HEK293 (cell line): ENCODE data around the gene ITPRIPL2.

Experiments used
- BCL11A ChIP-seq: fragments of 450-650 bp; formaldehyde crosslinking; IDR thresholded peaks from 2 replicates; pipeline ENCODE4 v1.5.1; 2016; ENCODE audit warnings: low read depth, missing biosample characterization, missing genetic modification characterization
- FEZF1 ChIP-seq: fragments of 450-650 bp; formaldehyde crosslinking; IDR thresholded peaks from 2 replicates; pipeline ENCODE4 v1.5.1; 2016; ENCODE audit warnings: missing biosample characterization, missing genetic modification characterization
- GLIS1 ChIP-seq: fragments of 450-650 bp; formaldehyde crosslinking; IDR thresholded peaks from 2 replicates; pipeline ENCODE4 v1.5.1; 2016; ENCODE audit warnings: missing biosample characterization, missing genetic modification characterization
- KLF10 ChIP-seq: fragments of 450-650 bp; IDR thresholded peaks from 2 replicates; pipeline ENCODE4 v1.5.1; 2018; ENCODE audit warnings: missing biosample characterization, mild to moderate bottlenecking, missing genetic modification characterization
- KLF16 ChIP-seq: fragments of 450-650 bp; formaldehyde crosslinking; IDR thresholded peaks from 2 replicates; pipeline ENCODE4 v1.5.1; 2017; ENCODE audit warnings: missing biosample characterization, missing genetic modification characterization
- KLF9 ChIP-seq: fragments of 450-650 bp; formaldehyde crosslinking; IDR thresholded peaks from 2 replicates; pipeline ENCODE4 v1.5.1; 2016; ENCODE audit warnings: missing biosample characterization, missing genetic modification characterization, low read depth
- MZF1 ChIP-seq: fragments of 450-650 bp; formaldehyde crosslinking; IDR thresholded peaks from 2 replicates; pipeline ENCODE4 v1.5.1; 2017; ENCODE audit warnings: missing biosample characterization, missing genetic modification characterization, borderline replicate concordance
- SALL2 ChIP-seq: fragments of 450-650 bp; formaldehyde crosslinking; IDR thresholded peaks from 2 replicates; pipeline ENCODE4 v1.5.0; 2017; ENCODE audit warnings: missing biosample characterization, mild to moderate bottlenecking, missing genetic modification characterization, borderline replicate concordance
- SCRT2 ChIP-seq: fragments of 450-650 bp; formaldehyde crosslinking; IDR thresholded peaks from 2 replicates; pipeline ENCODE4 v1.5.1; 2016; ENCODE audit warnings: missing biosample characterization, missing genetic modification characterization
- TRIM28 ChIP-seq: IDR thresholded peaks from 2 replicates; pipeline ENCODE4 v1.6.1; 2011; ENCODE audit warnings: low read length, control low read depth, borderline replicate concordance
- YY1 ChIP-seq: fragments of 450-650 bp; formaldehyde crosslinking; IDR thresholded peaks from 2 replicates; pipeline ENCODE4 v1.5.1; 2018; ENCODE audit warnings: missing biosample characterization, missing genetic modification characterization
- ZBTB17 ChIP-seq: fragments of 450-650 bp; formaldehyde crosslinking; IDR thresholded peaks from 2 replicates; pipeline ENCODE4 v1.5.1; 2016; ENCODE audit warnings: missing biosample characterization, missing genetic modification characterization
- ZBTB21 ChIP-seq: fragments of 450-650 bp; formaldehyde crosslinking; IDR thresholded peaks from 2 replicates; pipeline ENCODE4 v1.5.1; 2017; ENCODE audit warnings: missing biosample characterization, missing genetic modification characterization
- ZFHX2 ChIP-seq: fragments of 450-650 bp; formaldehyde crosslinking; conservative IDR thresholded peaks from 2 replicates; pipeline ENCODE4 v1.5.1; 2016; ENCODE audit warnings: missing biosample characterization, missing genetic modification characterization
- ZFP37 ChIP-seq: fragments of 450-650 bp; formaldehyde crosslinking; IDR thresholded peaks from 2 replicates; pipeline ENCODE4 v1.5.1; 2016; ENCODE audit warnings: missing biosample characterization, missing genetic modification characterization
- ZFP69B ChIP-seq: fragments of 450-650 bp; formaldehyde crosslinking; IDR thresholded peaks from 2 replicates; pipeline ENCODE4 v1.5.1; 2016; ENCODE audit warnings: missing biosample characterization, missing genetic modification characterization
- ZNF10 ChIP-seq: fragments of 450-650 bp; formaldehyde crosslinking; IDR thresholded peaks from 2 replicates; pipeline ENCODE4 v1.5.1; 2017; ENCODE audit warnings: missing biosample characterization, missing genetic modification characterization
- ZNF121 ChIP-seq: fragments of 450-650 bp; formaldehyde crosslinking; IDR thresholded peaks from 2 replicates; pipeline ENCODE4 v1.5.1; 2016; ENCODE audit warnings: missing biosample characterization, missing genetic modification characterization
- ZNF133 ChIP-seq: fragments of 450-650 bp; formaldehyde crosslinking; IDR thresholded peaks from 2 replicates; pipeline ENCODE4 v1.5.1; 2016; ENCODE audit warnings: missing biosample characterization, missing genetic modification characterization
- ZNF174 ChIP-seq: fragments of 450-650 bp; formaldehyde crosslinking; IDR thresholded peaks from 2 replicates; pipeline ENCODE4 v1.5.0; 2017; ENCODE audit warnings: missing biosample characterization, mild to moderate bottlenecking, missing genetic modification characterization
- ZNF184 ChIP-seq: fragments of 450-650 bp; IDR thresholded peaks from 2 replicates; pipeline ENCODE4 v1.5.1; 2018; ENCODE audit warnings: missing biosample characterization, mild to moderate bottlenecking, missing genetic modification characterization
- ZNF19 ChIP-seq: fragments of 450-650 bp; formaldehyde crosslinking; IDR thresholded peaks from 2 replicates; pipeline ENCODE4; 2016; ENCODE audit warnings: missing biosample characterization, missing genetic modification characterization, low read depth
- ZNF223 ChIP-seq: fragments of 450-650 bp; formaldehyde crosslinking; IDR thresholded peaks from 2 replicates; pipeline ENCODE4 v1.5.1; 2016; ENCODE audit warnings: missing biosample characterization, missing genetic modification characterization
- ZNF37A ChIP-seq: fragments of 450-650 bp; IDR thresholded peaks from 2 replicates; pipeline ENCODE4 v1.5.1; 2018; ENCODE audit warnings: missing biosample characterization, missing genetic modification characterization
- ZNF404 ChIP-seq: fragments of 450-650 bp; formaldehyde crosslinking; IDR thresholded peaks from 2 replicates; pipeline ENCODE4 v1.5.1; 2017; ENCODE audit warnings: missing biosample characterization, missing genetic modification characterization
- ZNF510 ChIP-seq: fragments of 450-650 bp; formaldehyde crosslinking; IDR thresholded peaks from 2 replicates; pipeline ENCODE4 v1.5.1; 2018; ENCODE audit warnings: mild to moderate bottlenecking, missing genetic modification characterization, missing biosample characterization; ENCODE audit not compliant: insufficient replicate concordance
- ZNF529 ChIP-seq: fragments of 450-650 bp; formaldehyde crosslinking; IDR thresholded peaks from 2 replicates; pipeline ENCODE4 v1.5.1; 2017; ENCODE audit warnings: missing genetic modification characterization, missing biosample characterization; ENCODE audit not compliant: insufficient replicate concordance
- ZNF544 ChIP-seq: fragments of 450-650 bp; formaldehyde crosslinking; IDR thresholded peaks from 2 replicates; pipeline ENCODE4 v1.5.0; 2017; ENCODE audit warnings: missing biosample characterization, missing genetic modification characterization
- ZNF549 ChIP-seq: fragments of 450-650 bp; IDR thresholded peaks from 2 replicates; pipeline ENCODE4 v1.5.1; 2018; ENCODE audit warnings: missing biosample characterization, missing genetic modification characterization, mild to moderate bottlenecking, inconsistent platforms, moderate library complexity
- ZNF561 ChIP-seq: fragments of 450-650 bp; IDR thresholded peaks from 2 replicates; pipeline ENCODE4 v1.5.1; 2018; ENCODE audit warnings: missing biosample characterization, missing genetic modification characterization, borderline replicate concordance
- ZNF580 ChIP-seq: fragments of 450-650 bp; formaldehyde crosslinking; IDR thresholded peaks from 2 replicates; pipeline ENCODE4 v1.5.1; 2016; ENCODE audit warnings: missing biosample characterization, missing genetic modification characterization
- ZNF610 ChIP-seq: fragments of 450-650 bp; formaldehyde crosslinking; IDR thresholded peaks from 2 replicates; pipeline ENCODE4 v1.5.1; 2016; ENCODE audit warnings: missing biosample characterization, missing genetic modification characterization, borderline replicate concordance
- ZNF623 ChIP-seq: fragments of 450-650 bp; formaldehyde crosslinking; IDR thresholded peaks from 2 replicates; pipeline ENCODE4 v1.5.1; 2016; ENCODE audit warnings: missing biosample characterization, missing genetic modification characterization
- ZNF626 ChIP-seq: fragments of 450-650 bp; sonication (Bioruptor Pico); formaldehyde crosslinking; IDR thresholded peaks from 2 replicates; pipeline ENCODE4 v1.5.1; 2018; ENCODE audit warnings: missing biosample characterization, missing genetic modification characterization, inconsistent platforms
- ZNF629 ChIP-seq: fragments of 450-650 bp; formaldehyde crosslinking; IDR thresholded peaks from 2 replicates; pipeline ENCODE4 v1.5.1; 2017; ENCODE audit warnings: missing biosample characterization, missing genetic modification characterization
- ZNF830 ChIP-seq: fragments of 450-650 bp; IDR thresholded peaks from 2 replicates; pipeline ENCODE4 v1.5.0; 2018; ENCODE audit warnings: missing biosample characterization, missing genetic modification characterization, low read depth, mild to moderate bottlenecking, moderate library complexity
- ZNF843 ChIP-seq: fragments of 450-650 bp; formaldehyde crosslinking; IDR thresholded peaks from 2 replicates; pipeline ENCODE4 v1.5.1; 2016; ENCODE audit warnings: missing biosample characterization, missing genetic modification characterization
- ZSCAN16 ChIP-seq: fragments of 450-650 bp; formaldehyde crosslinking; IDR thresholded peaks from 2 replicates; pipeline ENCODE4 v1.5.1; 2016; ENCODE audit warnings: missing biosample characterization, missing genetic modification characterization
- ZXDB ChIP-seq: fragments of 450-650 bp; formaldehyde crosslinking; IDR thresholded peaks from 2 replicates; pipeline ENCODE4 v1.5.1; 2016; ENCODE audit warnings: missing biosample characterization, missing genetic modification characterization
- TF ChIP-seq, protein P1 (sequence below): fragments of 450-650 bp; formaldehyde crosslinking; IDR thresholded peaks from 2 replicates; pipeline ENCODE4 v1.5.1; 2016; ENCODE audit warnings: missing biosample characterization, missing genetic modification characterization
- TF ChIP-seq, protein P2 (sequence below): fragments of 450-650 bp; formaldehyde crosslinking; IDR thresholded peaks from 2 replicates; pipeline ENCODE4 v1.5.1; 2016; ENCODE audit warnings: missing biosample characterization, missing genetic modification characterization

ITPRIPL2 gene

DNA sequence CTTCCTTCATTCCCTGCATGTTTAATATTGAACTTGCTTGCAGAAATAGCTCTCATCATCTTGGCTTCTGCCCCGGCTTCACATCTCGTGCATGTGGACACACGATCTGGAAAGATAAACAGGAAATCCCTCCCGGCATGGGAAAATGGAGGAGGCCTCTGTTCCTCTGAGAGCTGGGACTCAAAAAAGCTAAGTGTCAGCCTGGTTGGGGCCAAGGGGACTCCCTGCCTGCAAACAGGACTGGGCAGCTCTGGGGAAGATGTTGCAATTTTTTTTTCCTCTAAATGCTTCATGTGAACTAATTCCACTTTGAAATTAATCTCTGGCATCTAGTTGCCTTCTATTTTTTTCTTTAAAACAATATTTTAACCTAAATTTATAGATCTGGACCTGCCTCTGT, 24.8 kb downstream of the ITPRIPL2 start (continued):
- TF ChIP-seq BCL11A (tag by site-specific recombination) (no peak), ZNF510 (tag by site-specific recombination) (no peak), ZNF549 (no peak), ZNF580 (tag by site-specific recombination) (no peak), ZNF561 (tag by site-specific recombination) (peak; percentile 83), ZNF544 (no peak), YY1 (tag by site-specific recombination) (no peak), SCRT2 (tag by site-specific recombination) (no peak), ZNF610 (tag by site-specific recombination) (no peak), MZF1 (tag by site-specific recombination) (peak; percentile 45; the same call in 1 of the 2 replicates), ZNF843 (no peak), ZXDB (tag by site-specific recombination) (peak; percentile 42; the same call in 1 of the 2 replicates), ZSCAN16 (tag by site-specific recombination) (no peak), ZFHX2 (tag by site-specific recombination) (no peak), ZBTB21 (tag by site-specific recombination) (no peak), ZNF404 (tag by site-specific recombination) (no peak), ZBTB17 (tag by site-specific recombination) (no peak), GLIS1 (tag by site-specific recombination) (peak; percentile 56; the same call in 1 of the 2 replicates), FEZF1 (tag by site-specific recombination) (no peak), ZNF529 (tag by site-specific recombination) (no peak), ZNF223 (tag by site-specific recombination) (no peak), ZNF37A (tag by site-specific recombination) (no peak), KLF10 (no peak), ZNF623 (tag by site-specific recombination) (no peak), ZNF121 (tag by site-specific recombination) (no peak), SALL2 (tag by site-specific recombination) (no peak), ZNF629 (peak; percentile 41; the same call in 1 of the 2 replicates), ZNF830 (tag by site-specific recombination) (no peak), ZNF19 (tag by site-specific recombination) (no peak), TRIM28 (no peak), ZFP37 (no peak), ZNF174 (tag by site-specific recombination) (no peak), ZNF133 (tag by site-specific recombination) (no peak), KLF9 (tag by site-specific recombination) (no peak), ZNF10 (no peak), ZNF184 (tag by site-specific recombination) (no peak), ZNF626 (tag by site-specific recombination) (no peak), ZFP69B (tag by site-specific recombination) (peak; percentile 81), KLF16 (tag by site-specific recombination) (no peak)
- TF ChIP-seq, protein P1, sequence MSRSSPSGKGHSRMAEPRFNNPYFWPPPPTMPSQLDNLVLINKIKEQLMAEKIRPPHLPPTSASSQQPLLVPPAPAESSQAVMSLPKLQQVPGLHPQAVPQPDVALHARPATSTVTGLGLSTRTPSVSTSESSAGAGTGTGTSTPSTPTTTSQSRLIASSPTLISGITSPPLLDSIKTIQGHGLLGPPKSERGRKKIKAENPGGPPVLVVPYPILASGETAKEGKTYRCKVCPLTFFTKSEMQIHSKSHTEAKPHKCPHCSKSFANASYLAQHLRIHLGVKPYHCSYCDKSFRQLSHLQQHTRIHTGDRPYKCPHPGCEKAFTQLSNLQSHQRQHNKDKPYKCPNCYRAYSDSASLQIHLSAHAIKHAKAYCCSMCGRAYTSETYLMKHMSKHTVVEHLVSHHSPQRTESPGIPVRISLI (tag by site-specific recombination): 0 out of 2 replicates have a peak, but pooled peaks have one; percentile 22
- TF ChIP-seq, protein P2, sequence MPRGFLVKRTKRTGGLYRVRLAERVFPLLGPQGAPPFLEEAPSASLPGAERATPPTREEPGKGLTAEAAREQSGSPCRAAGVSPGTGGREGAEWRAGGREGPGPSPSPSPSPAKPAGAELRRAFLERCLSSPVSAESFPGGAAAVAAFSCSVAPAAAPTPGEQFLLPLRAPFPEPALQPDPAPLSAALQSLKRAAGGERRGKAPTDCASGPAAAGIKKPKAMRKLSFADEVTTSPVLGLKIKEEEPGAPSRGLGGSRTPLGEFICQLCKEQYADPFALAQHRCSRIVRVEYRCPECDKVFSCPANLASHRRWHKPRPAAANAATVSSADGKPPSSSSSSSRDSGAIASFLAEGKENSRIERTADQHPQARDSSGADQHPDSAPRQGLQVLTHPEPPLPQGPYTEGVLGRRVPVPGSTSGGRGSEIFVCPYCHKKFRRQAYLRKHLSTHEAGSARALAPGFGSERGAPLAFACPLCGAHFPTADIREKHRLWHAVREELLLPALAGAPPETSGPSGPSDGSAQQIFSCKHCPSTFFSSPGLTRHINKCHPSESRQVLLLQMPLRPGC (tag by site-specific recombination): no peak
